ENCODE measurements around the gene DCXR.
A peak's percentile ranks its signal among the peaks of the same experiment; 100 is the strongest.

Gene DCXR

DNA sequence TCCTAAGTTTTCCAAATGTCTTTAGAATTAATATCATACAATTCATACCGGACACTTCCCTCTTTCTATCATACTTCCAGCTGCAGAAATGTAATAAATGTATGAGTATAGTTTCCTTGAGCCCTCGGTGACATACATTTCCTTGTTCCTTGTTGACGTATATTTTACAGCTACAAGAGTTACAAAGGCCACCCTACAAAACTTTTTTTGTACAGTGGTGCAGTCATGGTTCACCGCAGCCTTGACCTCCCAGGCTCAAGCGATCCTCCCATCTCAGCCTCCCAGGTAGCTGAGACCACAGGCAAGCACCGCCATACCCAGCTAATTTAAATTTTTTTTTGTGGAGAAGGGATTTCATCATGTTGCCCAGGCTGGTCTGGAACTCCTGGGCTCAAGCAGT lies 35.3 kb upstream of the DCXR start:
- DNase-seq, result no peak

- DNase-seq, result no peak
These were observed 33.1 kb upstream of the DCXR start for GRCh38 chr17:82070611-82071010.

GRCh38 chr17:82065638-82066303 lies 28.3 kb upstream of the DCXR start, which contains the start of gene DUS1L:
Gene DUS1L, minus strand, starts transcription at chr17:82065804. Its CDS starts 745 bp downstream, at chr17:82065059.
- peak; percentile 84 for DNase-seq

- peak; percentile 80 for DNase-seq
These were observed 27.7 kb upstream of the DCXR start for GRCh38 chr17:82065193-82065637.

DNA sequence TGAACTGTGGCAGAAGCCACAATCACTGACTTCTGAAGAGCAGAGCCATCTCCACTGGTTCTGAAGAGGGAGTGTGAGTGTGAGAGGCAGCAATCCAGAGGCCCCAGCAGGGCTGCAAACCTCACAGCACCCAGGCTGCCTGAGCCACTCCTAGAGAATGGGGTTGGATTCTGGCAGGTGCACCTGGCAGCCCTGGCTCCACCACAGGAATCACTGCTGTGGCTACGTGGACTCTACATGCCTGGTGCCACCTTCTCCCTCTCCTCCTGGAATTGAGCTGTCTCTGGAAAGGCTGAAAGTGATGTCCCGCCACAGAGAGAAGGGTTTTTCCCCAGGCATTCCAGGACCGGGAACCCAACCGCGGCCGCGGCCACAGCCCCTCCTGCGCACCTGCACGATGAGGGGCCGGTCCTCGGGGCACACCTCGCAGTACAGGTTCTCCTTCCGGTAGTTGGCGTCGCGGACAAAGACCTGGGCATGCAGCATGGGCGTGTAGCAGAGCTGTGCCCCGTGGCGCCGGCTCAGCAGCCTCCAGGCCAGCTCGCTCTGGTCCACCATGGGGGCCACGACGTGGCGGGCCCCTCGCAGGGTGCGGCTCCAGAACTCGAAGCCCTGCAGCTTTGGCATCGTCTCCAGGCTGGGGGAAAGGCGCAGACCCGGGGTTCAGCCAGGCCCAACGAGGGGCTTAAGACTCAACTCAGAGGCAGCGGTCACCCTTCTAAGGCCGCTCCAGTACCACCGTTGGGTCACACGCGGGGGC lies 27.1 kb upstream of the DCXR start:
- DNase-seq, result peak; percentile 88

- no peak for DNase-seq
These were observed 26.2 kb upstream of the DCXR start for GRCh38 chr17:82063424-82064415.

DNA sequence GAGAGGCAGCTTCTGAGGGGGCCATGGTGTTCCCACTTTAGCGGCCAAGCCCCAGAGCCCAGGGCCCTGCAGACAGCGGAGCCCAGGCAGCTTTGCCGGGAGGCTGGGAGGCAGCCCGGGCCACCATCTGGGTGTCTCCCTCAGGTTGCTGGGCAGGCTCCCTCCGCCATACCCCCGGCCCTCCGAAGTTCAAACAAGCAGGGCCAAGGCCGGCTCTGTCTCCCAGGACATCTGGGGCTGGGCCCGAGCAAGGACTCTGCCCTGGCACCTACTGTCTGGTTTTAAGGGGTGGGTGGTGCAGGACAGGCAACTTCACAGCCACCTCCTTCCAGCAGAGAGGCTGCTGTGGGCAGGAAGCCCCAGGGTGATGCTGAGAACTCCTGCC lies 25.5 kb upstream of the DCXR start:
- no peak for DNase-seq

- peak; percentile 46 for DNase-seq
These were observed 24.8 kb upstream of the DCXR start for GRCh38 chr17:82062076-82062983.

- no peak for DNase-seq
These were observed 23.8 kb upstream of the DCXR start for GRCh38 chr17:82061047-82061925.

DNA sequence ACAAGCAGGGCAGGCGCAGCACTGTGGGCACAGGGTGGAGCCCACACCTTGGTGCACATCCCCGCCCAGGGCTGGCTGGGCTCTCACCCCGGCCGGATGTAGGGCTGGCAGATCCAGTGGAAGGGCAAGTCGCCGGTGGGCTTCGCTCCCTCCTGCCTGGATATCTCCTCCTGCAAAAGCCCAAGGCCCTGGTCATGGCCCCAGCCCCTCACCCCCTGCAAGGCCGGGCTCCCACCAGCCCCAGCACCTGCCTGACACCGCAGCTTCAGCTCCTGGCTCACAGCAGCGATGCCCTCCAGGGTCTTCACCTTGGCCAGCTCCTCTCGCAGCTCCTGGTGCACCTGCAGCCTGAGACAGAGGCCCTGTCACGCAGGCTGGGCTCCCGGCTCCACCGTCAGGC lies 23.1 kb upstream of the DCXR start:
- DNase-seq, result no peak

GRCh38 chr17:82060001-82060380 lies 22.5 kb upstream of the DCXR start:
- no peak for DNase-seq

DNA sequence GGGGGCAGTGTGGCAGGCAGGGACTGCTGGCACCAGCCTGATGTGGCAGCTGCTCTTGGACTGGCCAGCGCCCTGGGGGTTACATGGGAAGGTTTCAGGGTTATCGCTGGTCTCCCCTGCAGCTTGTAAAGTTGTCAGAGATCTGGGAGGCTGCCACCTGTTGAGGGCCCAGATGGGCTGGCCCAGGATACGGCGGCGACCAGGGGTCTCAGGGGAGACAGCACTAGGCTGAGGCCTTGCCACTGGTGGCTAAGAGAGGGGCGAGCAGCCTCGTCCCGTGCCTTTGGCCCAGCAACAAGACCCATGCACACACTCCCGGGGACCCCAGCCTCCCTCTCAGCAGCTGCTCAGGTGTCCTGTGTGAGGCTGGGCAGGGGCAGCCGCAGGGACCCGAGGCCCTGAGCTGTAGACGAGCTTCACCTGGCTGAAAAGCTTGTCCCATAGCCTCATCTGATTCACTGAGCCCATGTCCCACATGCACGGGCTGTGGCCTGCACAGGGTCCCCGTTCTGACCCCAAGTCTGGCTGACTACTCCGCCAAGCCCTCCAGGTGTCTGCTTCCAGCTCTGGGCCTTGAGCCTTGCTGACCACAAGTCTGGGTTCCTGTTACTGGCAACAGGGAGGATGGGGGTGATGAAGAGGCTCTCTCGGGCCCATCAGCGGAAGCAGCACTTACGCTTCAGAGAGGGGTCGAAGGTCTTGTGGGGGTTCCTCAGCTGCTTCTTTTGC lies 21.9 kb upstream of the DCXR start:
- no peak for DNase-seq

GRCh38 chr17:82058855-82059249 lies 21.4 kb upstream of the DCXR start:
- DNase-seq, result no peak

- no peak for DNase-seq
These were observed 20.8 kb upstream of the DCXR start for GRCh38 chr17:82058230-82058854.

- DNase-seq, result peak; percentile 43
These were observed 19.5 kb upstream of the DCXR start for GRCh38 chr17:82056729-82057621.

GRCh38 chr17:82055965-82056728 lies 18.6 kb upstream of the DCXR start:
- no peak for DNase-seq

- no peak for DNase-seq
These were observed 17.8 kb upstream of the DCXR start for GRCh38 chr17:82055023-82055964.
